GM12878 (cell line): Measurements from ENCODE around the gene LIN7A. TPM values are rescaled to one million over a fixed set of nuclear protein-coding genes. Genes with fewer than 3 reads are reported as not detected.

Experiments used
- BRCA1 ChIP-seq: IDR thresholded peaks from 2 replicates; pipeline ENCODE4 v1.6.1; 2011; ENCODE audit warnings: low read depth, low read length, improper control_type of control experiment
- CUX1 ChIP-seq: IDR thresholded peaks from 2 replicates; pipeline ENCODE4 v1.6.1; 2012; ENCODE audit warnings: improper control_type of control experiment, low read depth, low read length; ENCODE audit not compliant: insufficient replicate concordance
- EED ChIP-seq: sonication (generic); IDR thresholded peaks from 2 replicates; pipeline ENCODE4 v1.6.1; 2016; ENCODE audit warnings: antibody characterized with exemption, low read depth
- EGR1 ChIP-seq, 2 experiments: IDR thresholded peaks; 1 replicate in 1 of 2; 2 replicates in 1 of 2; pipeline ENCODE4 v1.6.1; 2011 to 2012; ENCODE audit warnings: low read depth in 2 of 2, low read length in 2 of 2, borderline replicate concordance in 1 of 2, mild to moderate bottlenecking in 1 of 2, moderate library complexity in 1 of 2
- FOS ChIP-seq: IDR thresholded peaks from 3 replicates; pipeline ENCODE4 v1.6.1; 2011; ENCODE audit warnings: borderline replicate concordance; ENCODE audit not compliant: insufficient read length; ENCODE audit errors: extremely low read depth
- GATAD2B ChIP-seq: fragments of 450-650 bp; conservative IDR thresholded peaks from 2 replicates; pipeline ENCODE4 v1.6.1; 2017; ENCODE audit warnings: low read depth, mild to moderate bottlenecking, moderate library complexity
- HDGF ChIP-seq: fragments of 450-650 bp; IDR thresholded peaks from 2 replicates; pipeline ENCODE4 v1.6.1; 2016; ENCODE audit warnings: antibody characterized with exemption
- KLF5 ChIP-seq: fragments of 450-650 bp; IDR thresholded peaks from 2 replicates; pipeline ENCODE4 v1.6.1; 2014; ENCODE audit warnings: mild to moderate bottlenecking; ENCODE audit not compliant: partially characterized antibody
- LARP7 ChIP-seq: fragments of 450-650 bp; IDR thresholded peaks from 2 replicates; pipeline ENCODE4 v1.6.1; 2017; ENCODE audit warnings: mild to moderate bottlenecking
- NFIC ChIP-seq: IDR thresholded peaks from 2 replicates; pipeline ENCODE4 v1.6.1; 2012; ENCODE audit warnings: low read depth, mild to moderate bottlenecking, inconsistent platforms, low read length, moderate library complexity
- POU2F2 ChIP-seq: IDR thresholded peaks from 3 replicates; pipeline ENCODE4 v1.6.1; 2011; ENCODE audit warnings: low read depth, mild to moderate bottlenecking, low read length, borderline replicate concordance
- RCOR1 ChIP-seq: conservative IDR thresholded peaks from 2 replicates; pipeline ENCODE4 v1.6.1; 2012; ENCODE audit warnings: low read depth, low read length, improper control_type of control experiment
- RELB ChIP-seq: fragments of 450-650 bp; IDR thresholded peaks from 2 replicates; pipeline ENCODE4 v1.6.1; 2017; ENCODE audit warnings: low read depth, mild to moderate bottlenecking, moderate library complexity
- SMARCA5 ChIP-seq: fragments of 450-650 bp; IDR thresholded peaks from 2 replicates; pipeline ENCODE4 v1.6.1; 2017; ENCODE audit warnings: mild to moderate bottlenecking
- SPI1 ChIP-seq: IDR thresholded peaks from 2 replicates; pipeline ENCODE4 v1.6.1; 2011; ENCODE audit warnings: low read depth, mild to moderate bottlenecking, low read length, moderate library complexity, borderline replicate concordance; ENCODE audit not compliant: insufficient read depth
- SREBF2 ChIP-seq: IDR thresholded peaks from 2 replicates; pipeline ENCODE4 v1.6.1; 2012; ENCODE audit warnings: mild to moderate bottlenecking, low read length
- TCF3 ChIP-seq: IDR thresholded peaks from 2 replicates; pipeline ENCODE4 v1.6.1; 2012; ENCODE audit warnings: low read depth, mild to moderate bottlenecking, low read length, borderline replicate concordance; ENCODE audit not compliant: insufficient read depth
- YBX1 ChIP-seq: fragments of 450-650 bp; IDR thresholded peaks from 2 replicates; pipeline ENCODE4 v1.6.1; 2016; ENCODE audit warnings: antibody characterized with exemption
- YY1 ChIP-seq: IDR thresholded peaks from 2 replicates; pipeline ENCODE4 v1.6.1; 2011; ENCODE audit warnings: low read depth, mild to moderate bottlenecking, low read length
- ZBTB4 ChIP-seq: fragments of 450-650 bp; formaldehyde crosslinking; IDR thresholded peaks from 2 replicates; pipeline ENCODE4 v1.4.0; 2022; ENCODE audit warnings: mild to moderate bottlenecking, moderate library complexity
- polyA plus RNA-seq, 11 experiments: library from polyadenylated mRNA; depleted of rRNA in 4 of 11; unstranded in 6 of 11; stranded (reverse) in 5 of 11; fragments of >200 nt; fragmentation: Nextera tagmentation in 4 of 11; fragmentation: Illumina TruSeq in 1 of 11; extraction: Ambion mirVana in 4 of 11; extraction: Trizol in 1 of 11; gene quantifications; 1 replicate in 1 of 11; 2 replicates in 10 of 11; pipeline versions ENCODE4 v1.2.1 to v1.2.3, GENCODE V29; 2011 to 2016; ENCODE audit warnings: inconsistent platforms in 2 of 11, missing spikeins in 2 of 11, low read depth in 1 of 11
- total RNA-seq, 4 experiments: library from RNA; depleted of rRNA in 3 of 4; stranded (reverse); fragments of >200 nt in 3 of 4; fragmentation: Illumina TruSeq in 1 of 4; extraction: Trizol in 1 of 4; gene quantifications; 2 replicates each; pipeline versions ENCODE4 v1.2.1 to v1.2.3, GENCODE V29; 2013 to 2021

LIN7A gene
- total and polyA plus RNA-seq, 10 of the 15 experiments (the other 5 are each of a cell fraction or from before 2014, with no cell fraction given): 0.04 to 0.93 (median 0.35) TPM; not detected in 1

- TF ChIP-seq YY1 (peak; percentile 42; the same call in 1 of the 2 replicates), KLF5 (no peak), FOS (no peak), ZBTB4 (CRISPR knock-in tag) (no peak), RCOR1 (0 out of 2 replicates have a peak, but pooled peaks have one; percentile 65), SMARCA5 (no peak), SREBF2 (no peak), HDGF (no peak), NFIC (peak; percentile 99), EGR1 (IDR thresholded peaks at IDR 0.05; ENCODE audit: borderline replicate concordance in 1 of 2, low read depth in 2 of 2, low read length in 2 of 2) (no peak), SPI1 (peak; percentile 20; the same call in 1 of the 2 replicates), BRCA1 (no peak), CUX1 (peak; percentile 93), POU2F2 (peak; percentile 81), YBX1 (no peak), GATAD2B (peak; percentile 65; the same call in 1 of the 2 replicates), TCF3 (peak; percentile 82; the same call in 1 of the 2 replicates), LARP7 (no peak), RELB (peak; percentile 88), EED (peak; percentile 87)
Measured at GRCh38 chr12:80778005-80778541, 159.7 kb downstream of the LIN7A start (continued).
